Esophagus squamous epithelium (tissue), 4 donors: ENCODE measurements around the gene KCNH8.

ENCODE experiments used
- CTCF ChIP-seq, 6 experiments: fragments of 450-650 bp in 4 of 6; fragments of 200-600 bp in 2 of 6; sonication (generic) in 2 of 6; IDR thresholded peaks; one replicate each; pipeline ENCODE4 v1.5.1; 2016 to 2019; ENCODE audit warnings: antibody characterized with exemption in 6 of 6, mild to moderate bottlenecking in 4 of 6, moderate library complexity in 4 of 6
- POLR2A ChIP-seq, 4 donors: fragments of 450-650 bp; IDR thresholded peaks; one replicate each; pipeline ENCODE4 v1.6.1; 2017; ENCODE audit warnings: antibody characterized with exemption in 4 of 4, mild to moderate bottlenecking in 4 of 4, moderate library complexity in 3 of 4

- TF ChIP-seq CTCF (IDR thresholded peaks at IDR 0.05) (no peak), POLR2A (IDR thresholded peaks at IDR 0.05) (no peak)
Observed at GRCh38 chr3:19159966-19160635, 11.8 kb downstream of the KCNH8 start.
